ENCODE results near the gene WDFY4. TPM values are rescaled to one million over a fixed set of nuclear protein-coding genes. Genes with fewer than 3 reads are reported as not detected.

The WDFY4 gene
- total and polyA plus RNA-seq, 2 of the 13 experiments (the other 11 are each of a cell fraction or from before 2014, with no cell fraction given): not detected

DNA sequence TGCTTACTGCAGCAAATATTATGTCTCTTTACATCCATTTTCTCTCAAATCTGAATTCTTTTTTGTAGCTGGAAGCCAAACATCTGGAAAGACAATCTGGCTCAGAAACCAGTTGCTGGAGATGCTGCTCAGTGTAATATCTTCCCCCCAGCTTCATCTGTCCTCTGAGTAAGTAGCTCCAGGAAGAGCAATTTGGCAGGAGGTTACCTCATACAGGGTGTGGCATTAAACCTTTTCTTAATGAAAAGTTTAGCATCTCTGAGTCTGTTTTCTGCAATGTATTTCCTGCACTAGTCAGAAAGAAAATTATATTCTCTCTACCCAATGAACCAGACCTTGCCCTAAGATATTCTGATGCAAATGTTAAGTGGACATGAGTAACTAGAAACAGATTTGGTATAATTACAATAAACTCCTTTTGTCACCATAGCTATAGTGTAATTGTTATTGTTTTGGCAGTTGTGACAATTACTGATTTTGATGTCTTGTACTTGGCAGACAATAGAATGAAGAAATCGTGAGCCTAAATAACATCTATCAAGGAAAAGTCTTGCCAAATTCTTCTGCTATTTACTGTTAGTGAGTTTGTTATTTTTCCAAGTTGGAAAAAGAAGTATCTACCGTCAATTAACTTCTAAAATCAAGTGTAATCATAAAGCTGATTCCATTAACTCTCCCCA lies 123.3 kb downstream of the WDFY4 start:
- FAIRE-seq: no peak
- no TSS peak for BruUV-seq (replicated peaks)
- TF ChIP-seq, protein P1, sequence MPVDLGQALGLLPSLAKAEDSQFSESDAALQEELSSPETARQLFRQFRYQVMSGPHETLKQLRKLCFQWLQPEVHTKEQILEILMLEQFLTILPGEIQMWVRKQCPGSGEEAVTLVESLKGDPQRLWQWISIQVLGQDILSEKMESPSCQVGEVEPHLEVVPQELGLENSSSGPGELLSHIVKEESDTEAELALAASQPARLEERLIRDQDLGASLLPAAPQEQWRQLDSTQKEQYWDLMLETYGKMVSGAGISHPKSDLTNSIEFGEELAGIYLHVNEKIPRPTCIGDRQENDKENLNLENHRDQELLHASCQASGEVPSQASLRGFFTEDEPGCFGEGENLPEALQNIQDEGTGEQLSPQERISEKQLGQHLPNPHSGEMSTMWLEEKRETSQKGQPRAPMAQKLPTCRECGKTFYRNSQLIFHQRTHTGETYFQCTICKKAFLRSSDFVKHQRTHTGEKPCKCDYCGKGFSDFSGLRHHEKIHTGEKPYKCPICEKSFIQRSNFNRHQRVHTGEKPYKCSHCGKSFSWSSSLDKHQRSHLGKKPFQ (CRISPR knock-in tag; IDR thresholded peaks at IDR 0.05; ENCODE audit: insufficient replicate concordance): no peak
- TF ChIP-seq ZNF10 (CRISPR knock-in tag; IDR thresholded peaks at IDR 0.05; ENCODE audit: borderline replicate concordance, low read depth): no peak
- TF ChIP-seq, protein P2, sequence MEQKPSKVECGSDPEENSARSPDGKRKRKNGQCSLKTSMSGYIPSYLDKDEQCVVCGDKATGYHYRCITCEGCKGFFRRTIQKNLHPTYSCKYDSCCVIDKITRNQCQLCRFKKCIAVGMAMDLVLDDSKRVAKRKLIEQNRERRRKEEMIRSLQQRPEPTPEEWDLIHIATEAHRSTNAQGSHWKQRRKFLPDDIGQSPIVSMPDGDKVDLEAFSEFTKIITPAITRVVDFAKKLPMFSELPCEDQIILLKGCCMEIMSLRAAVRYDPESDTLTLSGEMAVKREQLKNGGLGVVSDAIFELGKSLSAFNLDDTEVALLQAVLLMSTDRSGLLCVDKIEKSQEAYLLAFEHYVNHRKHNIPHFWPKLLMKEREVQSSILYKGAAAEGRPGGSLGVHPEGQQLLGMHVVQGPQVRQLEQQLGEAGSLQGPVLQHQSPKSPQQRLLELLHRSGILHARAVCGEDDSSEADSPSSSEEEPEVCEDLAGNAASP (CRISPR knock-in tag; IDR thresholded peaks at IDR 0.05; ENCODE audit: borderline replicate concordance): no peak
- TF ChIP-seq, protein P3, sequence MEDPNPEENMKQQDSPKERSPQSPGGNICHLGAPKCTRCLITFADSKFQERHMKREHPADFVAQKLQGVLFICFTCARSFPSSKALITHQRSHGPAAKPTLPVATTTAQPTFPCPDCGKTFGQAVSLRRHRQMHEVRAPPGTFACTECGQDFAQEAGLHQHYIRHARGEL (CRISPR knock-in tag; IDR thresholded peaks at IDR 0.05): no peak
- TF ChIP-seq, protein P4, sequence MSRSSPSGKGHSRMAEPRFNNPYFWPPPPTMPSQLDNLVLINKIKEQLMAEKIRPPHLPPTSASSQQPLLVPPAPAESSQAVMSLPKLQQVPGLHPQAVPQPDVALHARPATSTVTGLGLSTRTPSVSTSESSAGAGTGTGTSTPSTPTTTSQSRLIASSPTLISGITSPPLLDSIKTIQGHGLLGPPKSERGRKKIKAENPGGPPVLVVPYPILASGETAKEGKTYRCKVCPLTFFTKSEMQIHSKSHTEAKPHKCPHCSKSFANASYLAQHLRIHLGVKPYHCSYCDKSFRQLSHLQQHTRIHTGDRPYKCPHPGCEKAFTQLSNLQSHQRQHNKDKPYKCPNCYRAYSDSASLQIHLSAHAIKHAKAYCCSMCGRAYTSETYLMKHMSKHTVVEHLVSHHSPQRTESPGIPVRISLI (CRISPR knock-in tag; IDR thresholded peaks at IDR 0.05; ENCODE audit: borderline replicate concordance): no peak
- no peak for TF ChIP-seq KLF6 (CRISPR knock-in tag; IDR thresholded peaks at IDR 0.05)
- TF ChIP-seq, protein P5, sequence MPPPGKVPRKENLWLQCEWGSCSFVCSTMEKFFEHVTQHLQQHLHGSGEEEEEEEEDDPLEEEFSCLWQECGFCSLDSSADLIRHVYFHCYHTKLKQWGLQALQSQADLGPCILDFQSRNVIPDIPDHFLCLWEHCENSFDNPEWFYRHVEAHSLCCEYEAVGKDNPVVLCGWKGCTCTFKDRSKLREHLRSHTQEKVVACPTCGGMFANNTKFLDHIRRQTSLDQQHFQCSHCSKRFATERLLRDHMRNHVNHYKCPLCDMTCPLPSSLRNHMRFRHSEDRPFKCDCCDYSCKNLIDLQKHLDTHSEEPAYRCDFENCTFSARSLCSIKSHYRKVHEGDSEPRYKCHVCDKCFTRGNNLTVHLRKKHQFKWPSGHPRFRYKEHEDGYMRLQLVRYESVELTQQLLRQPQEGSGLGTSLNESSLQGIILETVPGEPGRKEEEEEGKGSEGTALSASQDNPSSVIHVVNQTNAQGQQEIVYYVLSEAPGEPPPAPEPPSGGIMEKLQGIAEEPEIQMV (CRISPR knock-in tag; IDR thresholded peaks at IDR 0.05; ENCODE audit: low read depth): no peak
- TF ChIP-seq NFE2L1 (CRISPR knock-in tag; IDR thresholded peaks at IDR 0.05; ENCODE audit: borderline replicate concordance): no peak
- no peak for TF ChIP-seq ATF7-NPFF (CRISPR knock-in tag; IDR thresholded peaks at IDR 0.05; ENCODE audit: low read depth)
- TF ChIP-seq RARA (CRISPR knock-in tag; IDR thresholded peaks at IDR 0.05): no peak
- TF ChIP-seq ZSCAN9 (CRISPR knock-in tag; IDR thresholded peaks at IDR 0.05; ENCODE audit: borderline replicate concordance): no peak
- no peak for TF ChIP-seq ZBTB3 (CRISPR knock-in tag; IDR thresholded peaks at IDR 0.05; ENCODE audit: borderline replicate concordance, low read depth)
- no peak for TF ChIP-seq ZBTB38 (CRISPR knock-in tag; IDR thresholded peaks at IDR 0.05)

More for the DNA sequence above, 123.3 kb downstream of the WDFY4 start:
- H3K36me3 ChIP-seq (replicated peaks in 1 of 2; ENCODE audit: control insufficient read depth in 1 of 2, insufficient read depth in 2 of 2, low read length in 2 of 2): no peaks in the 10 kb centered on the region
- DNase-seq (ENCODE audit: low spot score) (no peak), ATAC-seq (no peak)
- no peaks in the 10 kb centered on the region; a peak in 1 of 5 replicates for H3K27me3 ChIP-seq (ENCODE audit: control insufficient read depth in 1 of 2, insufficient read depth in 2 of 2, low read length in 2 of 2)
- peaks cover 10% of the 10 kb centered on the region for H3K4me1 ChIP-seq (ENCODE audit: insufficient read depth, low read length)
- H3K9ac ChIP-seq (ENCODE audit: insufficient read depth, low read depth, low read length): no peak overlapping the region
- no peak overlapping the region for H3K4me3 ChIP-seq (replicated peaks in 1 of 3; ENCODE audit: insufficient read depth in 1 of 3, low read depth in 2 of 3, low read length in 3 of 3)
- no peaks in the 10 kb centered on the region for H3K79me2 ChIP-seq (ENCODE audit: insufficient read depth, low read length)
- H3K9me3 ChIP-seq (ENCODE audit: low read length): no peaks in the 10 kb centered on the region
- H3K27ac ChIP-seq (ENCODE audit: extremely low read length, insufficient read depth, low read length): no peak overlapping the region
- POLR2A ChIA-PET: no interaction called here
- CTCF ChIA-PET (ENCODE audit: low intra/inter-chr PET ratio, low total read pairs): no interaction called here
- H3K4me2 ChIP-seq (ENCODE audit: low read depth, low read length): no peak overlapping the region
- 0% methylated on average over 2 of the region's 2 CpGs for WGBS (ENCODE audit: low lambda C conversion rate)
- in situ Hi-C loops (cut with HindIII; ENCODE audit: extremely low pct_ligation_motif_present, low pct_unique_long_range_greater_than_20kb) (no loop called here), intact Hi-C loops (cut with micrococcal nuclease; ENCODE audit: unreplicated experiment) (no loop called here)
- no peaks in the 10 kb centered on the region for H4K20me1 ChIP-seq (ENCODE audit: insufficient read depth, low read length)
- no peak overlapping the region for H2AFZ ChIP-seq (ENCODE audit: low read length)

Data from HepG2 (cell line).